K562 (cell line): ENCODE results near the gene ARPC1A.

ENCODE experiments used
- CHD2 ChIP-seq: IDR thresholded peaks from 2 replicates; pipeline ENCODE4 v1.6.1; 2011; ENCODE audit warnings: low read depth, low read length
- NR2F6 ChIP-seq: fragments of 450-650 bp; formaldehyde crosslinking; IDR thresholded peaks from 2 replicates; pipeline ENCODE4 v1.4.0; 2020; ENCODE audit warnings: mild to moderate bottlenecking
- TAF15 ChIP-seq: fragments of 200-400 bp; formaldehyde crosslinking; IDR thresholded peaks from 2 replicates; pipeline ENCODE4 v1.6.1; 2017; ENCODE audit warnings: mild to moderate bottlenecking, low read depth, low read length, moderate library complexity

- TF ChIP-seq TAF15: no peak
- TF ChIP-seq CHD2: no peak
- TF ChIP-seq NR2F6 (CRISPR knock-in tag): no peak
These were observed 84.1 kb downstream of the ARPC1A start for GRCh38 chr7:99409806-99410205.
